ENCODE measurements around the gene PTPRM. TPM values are rescaled to one million over a fixed set of nuclear protein-coding genes. Genes with fewer than 3 reads are reported as not detected.

Gene PTPRM
- total RNA-seq, 1 donor from 2014 or later = 1.00 TPM

DNA sequence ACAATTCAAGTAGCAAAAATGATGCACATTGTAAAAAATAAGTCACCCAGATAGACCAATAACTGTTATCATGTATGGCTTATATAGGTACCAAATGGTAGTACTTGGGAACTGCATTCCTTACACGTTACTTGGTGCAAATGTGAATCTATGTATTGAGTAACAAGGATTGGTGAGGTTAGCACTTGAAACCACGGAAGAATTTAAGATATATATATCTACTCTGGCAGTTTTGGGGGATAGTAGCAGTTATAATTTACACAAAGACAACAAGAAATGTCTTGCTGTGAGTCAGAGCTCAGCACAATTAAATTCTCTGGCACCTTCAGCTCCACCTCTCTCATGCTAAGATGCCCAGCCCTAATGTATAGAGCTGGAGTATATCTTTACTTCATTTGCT lies 682.7 kb downstream of the PTPRM start:
- no peak overlapping the region for H3K4me3 Mint-ChIP-seq
- no peaks in the 10 kb centered on the region for H3K36me3 Mint-ChIP-seq (ENCODE audit: low read depth)
- no peaks in the 10 kb centered on the region for H3K27me3 Mint-ChIP-seq
- ChIA-PET CTCF (no interaction called here), POLR2A (no interaction called here)
- no peaks in the 10 kb centered on the region for H3K9me3 Mint-ChIP-seq
- H3K27ac Mint-ChIP-seq = no peak overlapping the region
- TF ChIP-seq, protein P1, sequence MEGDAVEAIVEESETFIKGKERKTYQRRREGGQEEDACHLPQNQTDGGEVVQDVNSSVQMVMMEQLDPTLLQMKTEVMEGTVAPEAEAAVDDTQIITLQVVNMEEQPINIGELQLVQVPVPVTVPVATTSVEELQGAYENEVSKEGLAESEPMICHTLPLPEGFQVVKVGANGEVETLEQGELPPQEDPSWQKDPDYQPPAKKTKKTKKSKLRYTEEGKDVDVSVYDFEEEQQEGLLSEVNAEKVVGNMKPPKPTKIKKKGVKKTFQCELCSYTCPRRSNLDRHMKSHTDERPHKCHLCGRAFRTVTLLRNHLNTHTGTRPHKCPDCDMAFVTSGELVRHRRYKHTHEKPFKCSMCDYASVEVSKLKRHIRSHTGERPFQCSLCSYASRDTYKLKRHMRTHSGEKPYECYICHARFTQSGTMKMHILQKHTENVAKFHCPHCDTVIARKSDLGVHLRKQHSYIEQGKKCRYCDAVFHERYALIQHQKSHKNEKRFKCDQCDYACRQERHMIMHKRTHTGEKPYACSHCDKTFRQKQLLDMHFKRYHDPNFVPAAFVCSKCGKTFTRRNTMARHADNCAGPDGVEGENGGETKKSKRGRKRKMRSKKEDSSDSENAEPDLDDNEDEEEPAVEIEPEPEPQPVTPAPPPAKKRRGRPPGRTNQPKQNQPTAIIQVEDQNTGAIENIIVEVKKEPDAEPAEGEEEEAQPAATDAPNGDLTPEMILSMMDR (IDR thresholded peaks at IDR 0.05) = no peak
- no peaks in the 10 kb centered on the region for H3K4me1 Mint-ChIP-seq
- ATAC-seq (ENCODE audit: low read depth) = no peak
- no peak for DNase-seq
- intact Hi-C loops (cut with micrococcal nuclease) = no loop called here

DNA sequence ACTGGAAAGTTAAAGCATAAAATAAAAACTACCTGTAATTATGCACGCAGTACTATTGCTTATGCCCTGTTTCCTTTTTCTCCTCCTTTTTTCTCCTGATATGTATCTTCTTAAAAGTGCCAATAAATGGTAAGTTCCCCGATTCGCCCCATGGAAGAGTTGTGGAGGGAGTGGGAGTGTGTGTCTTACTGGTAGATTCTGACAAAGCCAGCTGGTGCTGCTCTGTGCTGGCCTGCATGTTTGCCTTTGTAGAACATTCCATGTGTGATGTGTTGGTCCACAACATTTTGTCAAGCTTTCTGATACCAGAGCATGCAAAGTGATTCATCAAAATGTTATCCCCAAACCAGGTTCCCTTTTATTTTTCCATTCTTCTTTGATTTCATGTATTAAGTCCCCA lies 685.3 kb downstream of the PTPRM start:
- DNase-seq (no peak), ATAC-seq (ENCODE audit: low read depth) (no peak)
- Mint-ChIP-seq H3K4me1 (no peaks in the 10 kb centered on the region), H3K36me3 (ENCODE audit: low read depth) (no peaks in the 10 kb centered on the region), H3K27me3 (no peaks in the 10 kb centered on the region), H3K4me3 (no peak overlapping the region), H3K27ac (no peak overlapping the region), H3K9me3 (no peaks in the 10 kb centered on the region)
- TF ChIP-seq, protein P1 (IDR thresholded peaks at IDR 0.05) = no peak
- ChIA-PET CTCF (no interaction called here), POLR2A (no interaction called here)
- intact Hi-C loops (cut with micrococcal nuclease) = no loop called here

DNA sequence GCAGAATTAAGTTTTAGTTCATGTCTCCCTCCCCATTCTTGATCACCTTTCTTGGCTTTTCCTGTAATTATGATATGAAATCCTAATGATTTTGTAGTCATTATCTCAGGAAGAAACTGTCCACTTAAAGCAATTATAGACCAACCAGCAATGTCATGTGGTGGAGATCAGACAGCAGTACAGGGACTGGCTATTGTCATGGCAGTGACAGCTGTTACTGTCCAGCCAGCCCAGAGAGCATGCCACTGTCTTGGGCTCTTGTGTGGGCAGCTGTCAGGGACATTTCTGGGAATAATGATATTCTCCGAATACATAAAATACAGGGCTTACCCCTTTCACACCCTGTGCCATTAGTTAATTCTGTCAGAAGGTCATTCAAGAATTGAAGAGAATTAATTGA lies 686.8 kb downstream of the PTPRM start:
- intact Hi-C loops (cut with micrococcal nuclease) = no loop called here
- H3K36me3 Mint-ChIP-seq (ENCODE audit: low read depth) = no peaks in the 10 kb centered on the region
- DNase-seq = no peak
- no peak for ATAC-seq (ENCODE audit: low read depth)
- H3K27me3 Mint-ChIP-seq = no peaks in the 10 kb centered on the region
- H3K4me3 Mint-ChIP-seq = no peak overlapping the region
- ChIA-PET POLR2A (no interaction called here), CTCF (no interaction called here)
- TF ChIP-seq, protein P1 (IDR thresholded peaks at IDR 0.05) = no peak
- H3K4me1 Mint-ChIP-seq = no peaks in the 10 kb centered on the region
- H3K27ac Mint-ChIP-seq = no peak overlapping the region
- H3K9me3 Mint-ChIP-seq = no peaks in the 10 kb centered on the region

DNA sequence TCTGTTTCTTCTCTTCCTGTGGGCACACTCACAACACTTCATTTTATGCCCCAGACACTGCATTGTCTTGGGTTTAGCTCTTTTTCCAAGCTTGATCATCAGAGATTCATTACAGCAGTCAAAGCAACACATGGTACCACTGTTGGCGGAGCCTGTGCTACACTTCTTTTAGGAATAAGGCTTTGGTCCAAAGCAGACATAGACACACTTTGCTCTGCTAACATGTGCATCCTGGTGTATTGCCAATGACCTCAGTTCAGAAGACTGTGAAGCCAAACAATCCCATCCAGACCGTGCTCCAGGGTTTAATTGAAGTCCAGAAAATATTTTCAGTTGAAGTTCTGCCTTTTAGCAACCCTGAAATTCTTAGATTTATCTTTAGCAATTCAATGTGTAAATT lies 687.5 kb downstream of the PTPRM start:
- TF ChIP-seq, protein P1 (IDR thresholded peaks at IDR 0.05) = no peak
- DNase-seq = no peak
- Mint-ChIP-seq H3K9me3 (no peaks in the 10 kb centered on the region), H3K36me3 (ENCODE audit: low read depth) (no peaks in the 10 kb centered on the region), H3K27me3 (no peaks in the 10 kb centered on the region), H3K4me1 (no peaks in the 10 kb centered on the region), H3K27ac (no peak overlapping the region), H3K4me3 (no peak overlapping the region)
- POLR2A ChIA-PET = no interaction called here
- ATAC-seq (ENCODE audit: low read depth) = no peak
- intact Hi-C loops (cut with micrococcal nuclease) = no loop called here
- CTCF ChIA-PET = no interaction called here

DNA sequence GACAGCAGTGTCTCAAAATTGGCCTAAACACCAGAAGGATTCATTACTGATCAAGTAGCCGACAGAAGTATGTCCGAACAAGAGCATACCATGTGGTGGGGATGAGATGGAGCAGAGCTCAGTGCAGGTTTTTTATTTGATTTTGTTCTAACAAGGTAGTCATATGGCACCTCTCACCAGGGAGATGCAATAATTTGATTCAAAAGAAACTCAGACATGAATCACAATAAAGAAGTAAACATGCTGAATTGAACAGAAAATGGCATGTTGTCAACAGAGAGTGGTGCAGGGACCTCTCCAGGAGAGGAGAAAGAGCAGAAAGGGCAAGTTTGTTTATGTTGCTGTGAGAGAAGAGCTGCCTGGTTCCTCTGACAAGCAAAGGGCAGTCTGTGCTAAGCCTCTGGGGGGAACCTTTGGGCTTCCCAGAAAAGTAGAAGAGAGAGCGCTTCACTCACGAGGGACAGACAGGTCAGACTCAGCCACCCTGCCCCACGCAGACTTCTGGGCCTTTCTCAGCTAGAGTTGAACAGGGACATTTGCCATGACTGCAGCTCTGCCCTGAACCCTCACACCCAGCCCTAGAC lies 690.8 kb downstream of the PTPRM start:
- ATAC-seq (ENCODE audit: low read depth) = no peak
- TF ChIP-seq, protein P1 (IDR thresholded peaks at IDR 0.05) = no peak
- H3K9me3 Mint-ChIP-seq = no peaks in the 10 kb centered on the region
- no peaks in the 10 kb centered on the region for H3K4me1 Mint-ChIP-seq
- no peaks in the 10 kb centered on the region for H3K27me3 Mint-ChIP-seq
- no peaks in the 10 kb centered on the region for H3K36me3 Mint-ChIP-seq (ENCODE audit: low read depth)
- ChIA-PET POLR2A (no interaction called here), CTCF (no interaction called here)
- no peak overlapping the region for H3K27ac Mint-ChIP-seq
- intact Hi-C loops (cut with micrococcal nuclease) = no loop called here
- DNase-seq = no peak
- H3K4me3 Mint-ChIP-seq = no peak overlapping the region

Measured in activated B cell treated with CpG ODN at 0.5 μM for 24 hours (primary cell).